ENCODE measurements around the gene OR52E4.

GRCh38 chr11:5933116-5933515 lies 52.7 kb downstream of the OR52E4 start:
- TF ChIP-seq CTCF (optimal IDR thresholded peaks at IDR 0.05 in 1 of 3, IDR thresholded peaks at IDR 0.05 in 1 of 3, conservative IDR thresholded peaks at IDR 0.05 in 1 of 3; ENCODE audit: extremely low read depth in 1 of 3, insufficient read depth in 2 of 3, low read length in 3 of 3) (no peak), EZH2 (IDR thresholded peaks at IDR 0.05; ENCODE audit: low read length) (no peak)

All from keratinocyte (primary cell).